Ovary (tissue), 9 donors: ENCODE data around the gene SLC2A1. TPM values are rescaled to one million over a fixed set of nuclear protein-coding genes. Genes with fewer than 3 reads are reported as not detected.

Source experiments
- polyA plus RNA-seq, 2 donors: library from polyadenylated mRNA; stranded (reverse); fragments of 200-250 nt in 1 of 2; fragments of 350-450 nt in 1 of 2; fragmentation: Illumina TruSeq in 1 of 2; extraction: RNeasy Lipid Tissue Mini Kit (QIAGEN cat#74804) in 1 of 2; gene quantifications; one replicate each; pipeline ENCODE4 v1.2.3, GENCODE V29; 2013 to 2014
- small RNA-seq: library from RNA; depleted of rRNA; stranded (forward); fragments of <200 nt; gene quantifications from one replicate; pipeline ENCODE3, GENCODE V24; 2016
- total RNA-seq, 7 donors: library from RNA; depleted of rRNA in 2 of 7; stranded (reverse); fragments of >200 nt in 2 of 7; fragmentation: NEBNext Ultra II Directional in 3 of 7; extraction: Animal tissue kit (Norgen Biotek cat#: 25700) in 3 of 7; gene quantifications; one replicate each; pipeline versions ENCODE4 v1.1.0 to v1.2.4, GENCODE V29; 2016 to 2023
- donor health status: DM: no; HTN: no; CAD: no; lungs with moderate emphysema.
- donor health status: DM: no; HTN: no; CAD: no.
- donor health status: Bipolar disorder and iron deficiency.
- donor health status: DM: yes; HTN: yes; CAD: no.
- donor health status: DM: no; HTN: no; CAD: no.
- donor health status: DM: yes; HTN: yes; CAD: no.

The SLC2A1 gene
- total and polyA plus RNA-seq, 9 donors = 10.3 to 65.4 (median 19.2) TPM

Small RNAs within 50 kb of the gene (small RNA-seq; reads per million reads assigned to genes)
- gene RNU6-880P = not detected

Other genes starting within 250 kb of the SLC2A1 start
- gene CLDN19, start 218.6 kb downstream of the SLC2A1 start, total RNA-seq = under 1 TPM in 2 of 7 donors, not detected in 5; 0.24 to 0.52 TPM
- gene CLDN19, start 218.6 kb downstream of the SLC2A1 start, polyA plus RNA-seq = under 1 TPM in 1 of 2 donors, not detected in 1; 0.07 TPM
- gene P3H1, start 191.8 kb downstream of the SLC2A1 start, total RNA-seq = 10 to 100 TPM; 22.5 to 47.0 (median 39.4) TPM
- gene P3H1, start 191.8 kb downstream of the SLC2A1 start, polyA plus RNA-seq = 10 to 100 TPM; 33.2 to 40.7 TPM
- gene C1orf50, start 191.6 kb downstream of the SLC2A1 start, total RNA-seq = 10 to 100 TPM in 1 of 7 donors, 1 to 10 TPM in 6; 1.3 to 10.1 (median 5.8) TPM
- 10 to 100 TPM in 1 of 2 donors, 1 to 10 TPM in 1; 3.7 to 13.6 TPM for gene C1orf50, start 191.6 kb downstream of the SLC2A1 start, polyA plus RNA-seq
- under 1 TPM in 4 of 7 donors, not detected in 3; 0.12 to 0.62 (median 0.55) TPM for gene TMEM269, start 173.9 kb downstream of the SLC2A1 start, total RNA-seq
- gene TMEM269, start 173.9 kb downstream of the SLC2A1 start, polyA plus RNA-seq = under 1 TPM; 0.07 TPM
- gene ERMAP, start 141.7 kb downstream of the SLC2A1 start, total RNA-seq = 10 to 100 TPM in 1 of 7 donors, 1 to 10 TPM in 6; 3.2 to 10.6 (median 7.7) TPM
- gene ERMAP, start 141.7 kb downstream of the SLC2A1 start, polyA plus RNA-seq = 10 to 100 TPM in 1 of 2 donors, 1 to 10 TPM in 1; 5.0 to 12.8 TPM
- 10 to 100 TPM; 20.8 to 56.6 (median 30.3) TPM for gene SVBP, start 141.5 kb downstream of the SLC2A1 start, total RNA-seq
- 10 to 100 TPM; 39.6 to 45.6 TPM for gene SVBP, start 141.5 kb downstream of the SLC2A1 start, polyA plus RNA-seq
- gene ZNF691, start 112.3 kb downstream of the SLC2A1 start, total RNA-seq = 10 to 100 TPM in 6 of 7 donors, 1 to 10 TPM in 1; 7.9 to 13.4 (median 12.1) TPM
- 10 to 100 TPM; 12.7 to 14.1 TPM for gene ZNF691, start 112.3 kb downstream of the SLC2A1 start, polyA plus RNA-seq
- 10 to 100 TPM; 22.1 to 49.3 (median 38.5) TPM for gene EBNA1BP2, start 213.4 kb upstream of the SLC2A1 start, total RNA-seq
- gene EBNA1BP2, start 213.4 kb upstream of the SLC2A1 start, polyA plus RNA-seq = 10 to 100 TPM; 38.5 to 59.7 TPM
- 10 to 100 TPM in 1 of 7 donors, 1 to 10 TPM in 2, under 1 TPM in 4; 0.13 to 13.2 (median 0.97) TPM for gene CFAP57, start 213.5 kb upstream of the SLC2A1 start, total RNA-seq
- under 1 TPM; 0.18 to 0.40 TPM for gene CFAP57, start 213.5 kb upstream of the SLC2A1 start, polyA plus RNA-seq